NOMO-1 treated with DMSO at 0.1 percent for 48 hours (cell line): Measurements from ENCODE around the gene ARL6IP5.

Source experiments
- DNase-seq: peaks from one replicate; lab custom pipeline; 2025; ENCODE audit not compliant: unreplicated experiment; lab: John Stamatoyannopoulos, UW

Gene ARL6IP5

DNA sequence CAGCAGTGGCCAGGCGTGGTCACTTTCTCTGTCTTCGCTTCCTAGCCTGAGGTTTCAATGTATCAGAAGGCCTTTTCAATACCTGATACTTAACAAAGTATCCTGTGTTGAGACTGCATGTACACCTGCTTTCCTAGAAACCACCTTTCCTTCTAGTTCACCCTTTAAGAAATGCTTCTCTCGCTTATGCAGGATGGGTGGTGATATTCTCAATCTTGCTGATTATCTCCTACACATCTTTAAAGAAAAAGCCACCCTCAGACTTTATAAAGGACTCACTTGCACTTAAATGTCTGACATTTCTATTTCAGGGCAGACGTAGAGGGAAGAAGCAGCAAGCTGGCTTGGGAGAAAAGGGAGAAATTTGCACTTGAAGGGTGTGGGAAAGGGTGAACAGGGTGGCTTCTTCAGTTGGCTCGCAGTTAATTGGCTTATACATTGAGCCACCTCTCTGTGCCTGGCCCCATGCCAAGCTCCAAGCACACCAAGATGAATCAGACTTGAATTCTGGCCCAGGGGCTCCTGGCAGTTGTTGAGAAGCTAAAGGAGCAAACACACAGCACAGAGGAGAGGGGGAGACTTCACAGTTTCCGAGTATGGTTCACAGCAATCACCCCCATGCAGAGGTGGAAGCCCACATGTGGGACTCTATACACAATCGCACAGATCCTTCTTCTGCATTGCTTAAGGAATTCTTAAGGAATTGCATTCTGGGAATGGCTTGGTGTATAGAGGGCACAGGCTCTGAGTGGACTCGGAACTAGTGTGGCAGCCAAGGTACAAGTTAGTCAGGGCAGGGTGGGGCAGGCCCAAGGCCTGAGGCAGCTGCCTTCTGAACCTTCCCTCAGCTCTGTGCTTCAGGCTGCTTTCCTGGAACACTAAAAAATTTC is 1.3 kb downstream of the ARL6IP5 start:
- DNase-seq, result peak; percentile 43

DNA sequence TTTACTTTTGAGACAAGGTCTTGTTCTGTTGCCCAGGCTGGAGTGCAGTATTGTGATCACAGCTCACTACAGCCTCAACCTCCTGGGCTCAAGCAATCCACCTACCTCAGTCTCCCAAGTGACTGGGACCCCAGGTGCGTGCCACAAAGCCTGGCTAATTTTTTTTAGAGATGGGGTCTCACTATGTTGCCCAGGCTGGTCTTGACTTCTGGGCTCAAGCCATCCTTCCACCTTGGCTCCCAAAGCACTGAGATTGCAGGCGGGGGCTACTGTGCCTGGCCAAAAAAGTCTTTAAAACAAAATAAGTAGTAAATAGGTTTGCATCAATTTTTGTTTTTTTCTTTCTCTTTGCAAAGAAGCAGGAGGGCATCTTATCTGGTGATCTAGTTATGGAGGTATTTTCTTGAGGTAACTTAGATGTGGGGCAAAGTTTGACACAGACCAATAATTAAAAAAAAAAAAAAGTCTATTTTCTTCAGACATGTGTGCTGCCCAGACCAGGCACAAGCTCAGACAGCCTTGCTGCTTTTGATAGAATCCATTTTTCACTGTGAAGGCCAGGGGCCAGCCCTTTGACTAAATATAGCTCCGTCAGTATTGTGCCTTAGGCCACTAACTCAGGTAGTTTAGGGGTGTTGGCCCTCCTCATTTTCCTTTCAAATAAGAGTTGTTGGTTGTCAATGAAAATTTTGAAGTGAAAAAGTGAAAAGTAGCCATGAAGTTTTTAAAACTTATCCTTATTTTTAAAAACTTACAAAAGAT is 2.5 kb downstream of the ARL6IP5 start:
- DNase-seq, result no peak

DNA sequence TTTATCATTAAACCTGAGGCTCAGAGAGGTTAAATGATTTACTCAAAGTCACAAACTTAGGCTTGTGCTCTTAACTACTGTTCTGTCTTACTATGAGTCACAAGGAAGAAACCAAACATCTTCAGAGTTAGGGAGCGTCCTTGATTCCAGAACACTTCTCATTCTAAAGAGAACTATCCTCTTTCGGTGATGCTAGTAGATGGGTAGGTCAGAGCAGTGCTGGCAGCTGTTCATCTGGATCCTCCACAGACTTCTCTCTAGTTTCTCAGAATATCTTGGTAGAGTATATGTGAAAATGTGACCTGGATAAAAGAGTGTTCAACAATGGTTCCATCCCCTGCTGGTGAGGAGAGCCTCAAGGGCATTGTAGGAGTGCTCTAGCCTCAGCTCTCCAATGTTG is 3.3 kb downstream of the ARL6IP5 start:
- no peak for DNase-seq

DNA sequence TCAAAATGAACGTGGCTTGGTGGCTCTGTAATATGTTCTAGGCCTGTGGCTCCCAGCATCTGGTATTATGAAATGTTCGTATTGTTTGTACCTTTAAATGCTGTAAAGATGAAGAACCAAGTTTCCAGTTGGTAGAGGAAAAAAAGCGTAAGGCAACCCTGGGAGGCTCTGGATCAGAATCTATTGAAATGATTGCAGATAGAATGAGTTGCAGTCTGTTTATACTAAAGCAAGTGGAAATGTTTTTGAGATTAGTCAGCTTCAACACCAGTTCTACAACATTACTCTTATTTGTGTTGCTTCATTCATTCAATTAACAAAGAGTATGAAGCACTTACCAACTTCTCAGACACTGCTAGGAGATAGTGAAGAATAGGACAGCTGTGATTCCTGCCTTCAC is 5.3 kb downstream of the ARL6IP5 start:
- no peak for DNase-seq

DNA sequence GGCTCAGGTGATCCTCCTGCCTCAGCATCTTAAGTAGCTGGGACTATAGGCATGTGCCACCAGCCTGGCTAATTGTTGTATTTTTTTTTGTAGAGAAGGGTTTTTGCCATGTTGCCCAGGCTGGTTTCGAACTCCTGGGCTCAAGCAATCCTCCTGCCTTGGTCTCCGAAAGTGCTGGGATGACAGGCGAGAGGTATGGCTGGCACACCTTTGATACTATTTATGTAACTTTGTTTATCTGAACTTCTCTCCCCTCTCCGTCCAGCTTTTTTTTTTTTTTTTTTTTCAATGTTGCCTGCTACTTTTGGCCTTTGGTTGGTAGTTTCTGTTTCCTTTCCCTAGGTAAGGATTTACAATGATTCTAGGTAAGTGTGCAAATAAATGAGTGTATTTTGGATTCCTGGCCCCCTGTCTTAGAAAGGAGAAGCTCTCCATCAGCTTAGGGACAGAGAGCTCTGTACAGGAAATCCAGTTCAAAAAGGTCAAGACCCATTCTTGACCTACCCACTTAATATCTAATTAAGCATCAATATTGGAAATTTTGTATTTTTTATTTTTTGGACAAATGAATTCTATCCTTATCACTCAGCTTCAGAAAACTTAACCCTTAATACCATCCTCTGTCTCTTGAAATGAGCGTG is 6.8 kb downstream of the ARL6IP5 start:
- DNase-seq, result no peak

DNA sequence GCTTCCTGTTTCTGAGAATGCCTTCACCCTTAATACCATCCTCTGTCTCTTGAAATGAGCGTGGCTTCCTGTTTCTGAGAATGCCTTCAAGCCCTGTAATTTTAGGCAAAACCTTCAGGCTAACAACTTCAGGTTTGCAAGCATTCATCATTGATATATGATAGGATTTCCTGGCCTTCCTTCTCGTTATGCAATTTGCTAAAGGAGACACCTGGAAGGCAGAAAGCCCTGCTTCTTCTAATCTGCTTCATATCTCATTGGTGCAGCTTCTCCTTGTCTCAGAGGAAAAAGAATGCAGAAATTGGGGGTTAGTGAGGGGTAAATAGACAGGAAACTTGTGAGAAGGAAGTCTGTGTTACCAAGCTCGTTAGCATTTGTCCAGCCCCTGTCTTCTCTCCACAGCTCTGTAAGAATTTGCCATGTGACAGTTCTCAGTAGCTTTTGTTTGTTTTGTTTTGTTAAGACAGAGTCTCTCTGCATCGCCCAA is 7.3 kb downstream of the ARL6IP5 start:
- DNase-seq, result peak; percentile 73

DNA sequence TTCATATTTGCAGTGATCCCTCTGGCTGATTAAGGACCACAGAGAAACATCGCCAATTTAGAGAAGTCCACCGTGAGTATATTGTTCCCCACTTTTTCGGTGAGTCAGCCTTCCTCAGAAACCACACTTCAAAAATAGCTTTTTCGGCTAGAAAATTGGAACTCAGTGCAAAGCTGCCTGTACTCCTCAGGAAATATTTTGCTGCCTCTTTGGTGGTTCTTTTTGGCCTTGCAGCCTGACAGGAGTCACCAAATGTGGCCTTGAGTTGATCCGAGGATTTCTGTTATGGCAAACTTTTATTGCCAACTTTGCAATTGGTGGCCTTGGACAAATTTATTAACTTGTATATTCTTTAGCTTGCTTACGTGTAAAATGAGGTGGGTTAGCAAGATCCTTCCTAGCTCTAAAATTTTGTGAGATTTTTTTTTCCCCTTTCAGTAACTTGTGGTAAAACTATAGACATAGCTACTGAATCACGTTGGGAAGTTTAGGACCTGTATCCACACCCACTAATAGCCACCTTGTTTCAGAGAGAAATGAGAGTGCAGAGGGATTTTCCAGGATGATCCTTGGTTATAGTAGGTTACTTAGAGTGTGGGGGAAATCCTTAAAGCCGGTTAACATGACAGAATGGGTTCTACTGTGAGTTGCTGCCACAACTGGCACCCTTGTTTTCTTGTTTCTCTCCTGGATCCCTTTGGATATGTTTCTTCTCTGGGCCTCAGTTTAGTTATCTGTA is 9.9 kb downstream of the ARL6IP5 start:
- peak; percentile 85 for DNase-seq

DNA sequence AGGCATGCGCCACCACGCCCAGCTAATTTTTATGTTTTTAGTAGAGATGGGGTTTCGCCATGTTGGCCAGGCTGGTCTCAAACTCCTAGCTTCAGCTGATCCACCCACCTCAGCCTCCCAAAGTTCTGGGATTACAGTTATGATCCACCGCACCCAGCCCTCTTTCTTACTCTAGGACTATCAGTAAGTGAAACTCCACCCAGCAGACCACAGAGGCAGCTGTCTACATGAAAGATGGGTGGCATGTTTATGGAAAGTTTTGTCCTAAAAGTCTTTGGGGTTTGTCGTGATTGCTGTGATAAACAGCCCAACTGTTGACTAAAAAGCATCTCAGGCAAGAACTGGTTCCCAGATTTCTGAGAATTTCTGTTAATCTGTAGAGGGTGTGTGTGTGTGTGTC is 10.9 kb downstream of the ARL6IP5 start:
- DNase-seq, result no peak

DNA sequence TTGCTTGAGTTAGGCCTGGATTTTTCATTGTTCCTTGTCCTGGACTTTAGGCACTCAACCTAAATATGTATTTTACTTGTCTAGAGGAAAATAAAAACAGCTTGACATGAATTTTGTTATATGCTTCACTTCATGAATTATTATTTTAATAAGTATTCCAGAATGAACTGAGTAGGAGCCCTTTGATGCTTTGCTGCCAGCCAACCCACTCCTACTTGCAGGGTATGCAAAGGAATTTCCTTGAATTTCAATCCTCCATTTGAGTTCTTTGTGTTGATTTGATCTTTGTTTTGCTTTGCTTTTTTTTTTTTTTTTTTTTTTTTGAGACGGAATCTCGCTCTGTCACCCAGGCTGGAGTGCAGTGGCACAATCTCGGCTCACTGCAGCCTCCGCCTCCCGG is 11.6 kb downstream of the ARL6IP5 start:
- DNase-seq, result no peak

DNA sequence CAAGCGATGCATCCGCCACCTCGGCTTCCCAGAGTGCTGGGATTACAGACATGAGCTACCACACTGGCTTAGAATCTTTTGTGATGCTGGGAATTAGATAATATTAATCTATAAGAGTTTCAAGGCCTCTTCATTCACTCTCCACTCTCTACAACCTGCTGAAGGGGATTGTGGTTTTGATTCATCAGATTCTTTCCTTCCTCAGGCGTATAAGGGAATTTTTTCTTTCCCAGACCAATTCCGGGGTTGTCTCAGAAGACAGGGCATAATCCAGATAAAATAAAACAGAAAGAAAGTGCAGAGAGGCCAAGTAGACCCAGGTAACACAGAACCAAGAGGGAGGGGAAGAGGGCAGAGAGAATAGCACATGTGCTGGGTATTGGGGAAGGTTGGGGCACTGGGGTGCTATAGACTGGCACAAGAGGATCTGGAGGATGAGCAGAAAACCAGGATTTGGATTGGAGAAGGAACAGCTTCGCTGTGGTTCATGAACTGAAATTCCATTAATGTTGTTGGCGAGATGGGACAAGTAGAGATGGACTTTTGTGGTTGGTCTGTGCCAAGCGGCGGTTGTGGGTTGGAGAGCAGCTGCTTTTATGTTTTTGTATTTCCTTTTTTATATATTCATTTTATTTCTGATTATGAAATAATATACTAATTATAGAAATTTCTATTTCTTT is 12.8 kb downstream of the ARL6IP5 start:
- DNase-seq, result no peak

DNA sequence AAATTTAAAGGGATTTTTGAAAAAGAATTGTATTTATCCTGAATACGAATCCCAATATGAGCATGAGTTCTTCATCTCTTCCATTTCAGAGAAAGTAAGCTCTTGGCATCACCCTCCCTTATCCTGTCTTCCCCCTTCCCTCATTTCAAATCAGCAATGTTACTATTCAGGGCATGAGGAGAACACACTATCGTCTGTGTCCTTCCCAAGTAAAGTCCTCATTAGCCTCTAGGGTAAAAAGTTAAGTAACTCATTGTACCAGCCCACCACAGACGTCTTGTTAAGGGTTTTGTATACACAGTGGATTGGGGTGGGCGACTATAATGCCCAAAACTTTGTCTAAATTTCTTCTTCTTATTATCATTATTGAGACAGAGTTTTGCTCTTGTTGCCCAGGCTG is 14.8 kb downstream of the ARL6IP5 start:
- no peak for DNase-seq

DNA sequence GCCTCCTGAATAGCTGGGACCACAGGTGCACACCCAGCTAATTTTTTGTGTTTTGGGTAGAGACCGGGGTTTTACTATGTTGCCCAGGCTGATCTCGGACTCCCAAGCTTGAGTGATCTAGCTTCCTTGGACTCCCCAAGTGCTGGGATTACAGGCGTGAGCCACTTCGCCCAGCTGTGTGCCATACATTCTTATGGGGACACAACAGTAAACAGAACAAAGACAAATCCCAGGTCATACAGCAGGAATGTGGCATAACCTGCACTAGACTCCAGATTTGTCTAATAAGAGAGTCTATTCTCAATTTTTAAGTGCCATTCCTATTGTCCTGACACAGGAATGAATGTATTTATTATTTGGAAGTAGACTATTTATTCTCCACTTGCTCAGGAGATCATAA is 17.6 kb downstream of the ARL6IP5 start:
- no peak for DNase-seq

DNA sequence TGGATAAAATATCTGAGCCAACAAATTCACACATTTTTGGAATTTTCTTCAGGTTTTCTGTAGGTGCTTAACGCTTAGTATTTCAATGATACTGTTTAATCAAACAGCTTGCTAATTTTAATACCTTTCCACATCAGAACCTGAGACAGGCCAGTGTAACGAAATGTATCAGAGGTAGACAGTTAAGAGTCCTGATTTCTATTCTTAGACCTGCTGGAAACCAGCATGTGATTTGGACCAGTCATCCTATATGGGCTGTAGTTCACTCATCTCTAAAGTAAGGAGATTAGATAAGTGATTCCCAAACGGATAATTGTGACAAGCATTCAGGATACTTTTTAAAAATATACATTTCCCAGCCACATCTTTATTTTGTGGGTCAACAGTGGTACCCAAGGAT is 18.4 kb downstream of the ARL6IP5 start:
- DNase-seq, result no peak

DNA sequence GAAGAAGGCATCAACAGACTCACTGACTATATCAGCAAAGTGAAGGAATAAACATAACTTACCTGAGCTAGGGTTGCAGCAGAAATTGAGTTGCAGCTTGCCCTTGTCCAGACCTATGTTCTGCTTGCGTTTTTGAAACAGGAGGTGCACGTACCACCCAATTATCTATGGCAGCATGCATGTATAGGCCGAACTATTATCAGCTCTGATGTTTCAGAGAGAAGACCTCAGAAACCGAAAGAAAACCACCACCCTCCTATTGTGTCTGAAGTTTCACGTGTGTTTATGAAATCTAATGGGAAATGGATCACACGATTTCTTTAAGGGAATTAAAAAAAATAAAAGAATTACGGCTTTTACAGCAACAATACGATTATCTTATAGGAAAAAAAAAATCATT is 19.8 kb downstream of the ARL6IP5 start:
- DNase-seq, result no peak

DNA sequence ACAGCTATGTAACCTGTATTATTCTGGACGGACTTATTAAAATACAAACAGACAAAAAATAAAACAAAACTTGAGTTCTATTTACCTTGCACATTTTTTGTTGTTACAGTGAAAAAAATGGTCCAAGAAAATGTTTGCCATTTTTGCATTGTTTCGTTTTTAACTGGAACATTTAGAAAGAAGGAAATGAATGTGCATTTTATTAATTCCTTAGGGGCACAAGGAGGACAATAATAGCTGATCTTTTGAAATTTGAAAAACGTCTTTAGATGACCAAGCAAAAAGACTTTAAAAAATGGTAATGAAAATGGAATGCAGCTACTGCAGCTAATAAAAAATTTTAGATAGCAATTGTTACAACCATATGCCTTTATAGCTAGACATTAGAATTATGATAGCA is 20.6 kb downstream of the ARL6IP5 start:
- DNase-seq, result no peak

DNA sequence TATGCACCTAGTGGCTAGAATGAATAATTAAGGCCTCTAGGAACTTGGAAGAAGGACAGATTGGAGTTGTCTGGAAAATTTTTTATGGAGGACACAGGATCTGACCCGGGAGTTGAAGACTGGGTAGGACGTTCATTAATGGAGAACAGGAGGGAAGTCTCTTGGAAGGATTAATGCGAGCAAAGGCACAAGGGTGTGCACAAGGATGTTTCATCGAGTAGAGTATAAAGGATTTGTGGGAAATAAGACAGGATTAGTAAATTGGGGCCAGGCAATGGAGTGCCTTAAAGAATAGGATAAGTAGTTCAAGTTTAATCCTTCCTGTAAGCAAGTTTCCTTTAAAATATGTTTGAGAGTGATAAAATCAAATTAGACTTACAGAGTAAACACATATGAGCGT is 23.1 kb downstream of the ARL6IP5 start:
- DNase-seq, result no peak

DNA sequence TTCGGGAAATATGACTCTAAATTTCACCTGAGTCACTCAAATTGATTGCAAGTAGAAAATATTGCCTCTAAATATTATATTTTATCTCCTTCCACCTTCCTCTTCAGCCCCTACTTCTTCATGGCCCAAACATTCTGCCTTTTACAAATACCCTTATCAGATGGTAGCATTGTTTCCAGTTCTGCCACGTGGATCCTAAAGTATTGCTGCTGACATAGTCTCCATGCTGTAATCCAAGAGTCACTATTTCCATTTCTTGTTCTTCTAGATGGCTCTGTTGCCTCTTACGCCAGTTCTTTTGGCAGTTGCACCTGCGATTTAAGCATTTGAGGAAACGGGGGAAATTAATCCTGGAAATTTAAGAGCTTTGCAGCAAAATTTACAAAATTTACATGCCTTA is 24.1 kb downstream of the ARL6IP5 start:
- DNase-seq, result no peak

DNA sequence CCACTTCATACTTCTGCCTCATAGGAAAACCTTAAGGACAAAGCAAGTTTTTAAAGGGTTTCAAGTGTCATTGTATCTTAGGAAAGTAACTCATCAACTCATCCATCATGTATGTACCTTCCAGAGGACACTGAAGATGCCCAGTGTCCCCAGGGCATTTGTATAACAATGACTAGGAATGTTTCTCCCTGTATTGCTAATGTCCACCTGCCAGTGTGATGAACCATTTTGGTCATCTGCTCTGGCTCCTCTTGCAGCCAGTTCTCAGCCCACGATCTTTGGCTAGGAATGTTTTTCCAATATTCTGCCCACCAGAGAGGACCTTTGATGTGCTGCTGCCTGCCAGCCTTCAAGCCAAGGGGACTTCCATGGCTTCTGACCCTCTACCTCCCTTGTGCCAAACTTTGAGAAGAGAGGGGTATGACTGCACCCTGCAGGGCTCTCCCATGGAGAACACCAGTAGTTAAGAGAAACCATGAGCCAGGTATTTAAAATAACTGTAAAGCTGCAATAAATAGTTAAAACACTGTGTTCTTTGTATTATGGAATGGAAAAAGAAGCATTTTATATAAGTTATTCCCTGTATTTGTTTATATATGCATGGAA is 26.3 kb downstream of the ARL6IP5 start:
- no peak for DNase-seq

DNA sequence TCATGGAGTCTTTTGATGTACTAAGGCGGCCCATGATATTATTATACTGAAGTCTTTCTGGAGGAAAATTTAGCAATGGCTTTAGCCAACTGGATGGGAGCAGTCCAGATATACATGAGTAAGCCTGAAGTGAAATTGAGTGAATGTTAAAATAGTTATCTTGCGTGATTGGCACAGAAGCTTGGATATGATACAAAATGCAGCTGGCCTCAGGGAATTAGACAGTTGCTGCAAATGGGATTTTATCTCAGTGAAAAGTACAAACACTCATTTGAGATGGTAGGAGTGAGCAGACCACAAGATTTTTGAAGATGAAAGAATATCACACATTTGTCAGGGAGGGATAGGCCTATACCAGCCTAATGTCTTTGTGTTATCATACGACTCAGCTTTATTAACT is 28.8 kb downstream of the ARL6IP5 start:
- no peak for DNase-seq

DNA sequence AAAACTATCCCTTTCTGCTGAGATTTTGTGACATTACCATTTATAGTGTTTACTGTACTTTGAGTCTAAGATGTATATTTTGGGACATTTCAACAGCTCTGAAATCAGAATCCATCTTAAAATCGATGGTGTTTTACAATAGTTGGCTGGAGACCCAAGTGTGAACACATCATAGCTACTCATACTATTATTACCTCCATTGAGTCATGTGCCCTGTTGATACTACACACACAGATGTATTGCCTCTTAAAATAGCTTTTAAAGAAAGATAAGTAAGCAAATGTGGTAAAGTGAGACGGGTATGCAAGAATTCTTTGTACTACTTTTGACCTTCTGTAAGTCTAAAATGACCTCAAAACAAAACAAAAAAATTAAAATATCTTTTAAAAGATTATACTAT is 31.0 kb downstream of the ARL6IP5 start:
- no peak for DNase-seq
